Aorta (tissue), 5 donors: ENCODE measurements around the gene ADIPOR1. TPM values are rescaled to one million over a fixed set of nuclear protein-coding genes. Genes with fewer than 3 reads are reported as not detected.

Experiments
- ATAC-seq: fragments of 200-7000 bp; cut with Tn5 transposase; one replicate; pipeline ENCODE4 v1.9.1; 2022; ENCODE audit warnings: moderate library complexity; ENCODE audit not compliant: low FRiP score
- DNase-seq, 2 donors: peaks; one replicate each; pipeline ENCODE4 v3.0.0-alpha.2; 2020
- H3K27ac ChIP-seq, 2 donors: one replicate each; pipeline ENCODE4 v1.5.1; 2013; ENCODE audit warnings: low read length in 2 of 2, mild to moderate bottlenecking in 2 of 2, moderate library complexity in 2 of 2, control low read depth in 1 of 2, inconsistent platforms in 1 of 2, low read depth in 1 of 2
- H3K27me3 ChIP-seq, 2 donors: one replicate each; pipeline ENCODE4 v1.6.1; 2013; ENCODE audit warnings: control low read depth in 1 of 2, low read length in 1 of 2, mild to moderate bottlenecking in 1 of 2, moderate library complexity in 1 of 2; ENCODE audit not compliant: insufficient read depth in 2 of 2, control insufficient read depth in 1 of 2
- H3K36me3 ChIP-seq, 2 donors: one replicate each; pipeline ENCODE4 v1.6.1; 2013; ENCODE audit warnings: control low read depth in 1 of 2, low read length in 1 of 2, mild to moderate bottlenecking in 1 of 2; ENCODE audit not compliant: insufficient read depth in 2 of 2, control insufficient read depth in 1 of 2
- H3K4me1 ChIP-seq, 2 donors: one replicate each; pipeline ENCODE4 v1.6.1; 2013; ENCODE audit warnings: low read length in 2 of 2, control low read depth in 1 of 2, mild to moderate bottlenecking in 1 of 2, moderate library complexity in 1 of 2; ENCODE audit not compliant: insufficient read depth in 2 of 2, control insufficient read depth in 1 of 2
- H3K4me3 ChIP-seq, 2 donors: one replicate each; pipeline ENCODE4 v1.5.1; 2013; ENCODE audit warnings: low read length in 2 of 2, control low read depth in 1 of 2, mild to moderate bottlenecking in 1 of 2
- H3K9me3 ChIP-seq: one replicate; pipeline ENCODE4 v1.6.1; 2013; ENCODE audit warnings: mild to moderate bottlenecking, low read length; ENCODE audit not compliant: control insufficient read depth
- WGBS, 2 donors: extraction: QIAGEN DNeasy Blood & Tissue Kit; methylation state at CpG; one replicate each; pipeline ENCODE4 v1.1.7; 2013; 5-methylcytosine and 5-hydroxymethylcytosine counted together
- intact Hi-C, 2 donors: fragments of 100-400 bp; cut with DNase I; formaldehyde crosslinking; loops; one replicate each; pipeline versions ENCODE4 v1.14.2 to v1.15.0; 2022
- polyA plus RNA-seq, 2 donors: library from polyadenylated mRNA; stranded (reverse); fragments of 200-250 nt; gene quantifications; one replicate each; pipeline ENCODE4 v1.2.3, GENCODE V29; 2013
- total RNA-seq, 2 donors: library from RNA; stranded (reverse); fragmentation: NEBNext Ultra II Directional; extraction: Animal tissue kit (Norgen Biotek cat#: 25700); gene quantifications; one replicate each; pipeline ENCODE4 v1.2.1, GENCODE V29; 2021
- donor health status: healthy with polysubstance abuse.
- donor health status: Bipolar disorder and iron deficiency.
- donor health status: DM: no; HTN: no; CAD: no.
- donor health status: DM: no; HTN: no; CAD: no.
- donor health status: DM: yes; HTN: yes; CAD: no.

ADIPOR1 gene
- total and polyA plus RNA-seq, 4 donors: 55.2 to 72.4 (median 63.8) TPM

DNA sequence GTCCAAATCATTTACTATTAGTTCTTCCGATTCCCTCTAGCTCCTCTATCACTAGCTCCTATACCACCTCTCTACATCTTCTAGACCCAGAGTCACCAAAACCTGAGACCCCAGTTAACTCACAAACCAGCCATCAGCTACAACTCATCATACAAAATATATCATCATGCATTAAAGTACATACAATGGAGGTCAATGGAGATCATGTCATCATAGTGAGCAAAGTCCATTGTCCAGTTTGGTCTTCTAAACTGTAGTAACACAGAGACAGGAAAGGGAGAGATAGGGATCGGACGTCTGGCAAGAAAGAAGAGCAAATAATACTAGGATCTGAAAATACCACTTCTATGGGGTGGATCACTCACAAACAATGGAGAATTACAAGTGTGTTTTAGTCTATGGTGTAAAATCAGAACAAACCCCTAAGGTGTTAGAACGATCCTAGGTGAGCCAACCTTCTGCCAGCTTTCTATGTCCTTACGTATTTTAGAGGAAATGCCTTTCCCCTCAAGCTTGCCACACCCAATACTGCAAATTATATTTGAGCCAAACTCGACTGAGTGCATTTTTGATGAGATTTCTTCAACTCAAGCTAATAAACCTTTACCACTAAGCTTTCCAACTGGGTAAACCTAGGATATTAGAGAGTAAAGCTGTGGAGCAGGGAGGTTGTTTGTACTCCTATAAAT, 3.9 kb downstream of the ADIPOR1 start:
- peaks cover 0 to 6% of the 10 kb centered on the region in 2 donors for H3K36me3 ChIP-seq
- WGBS, 2 donors: 71 to 75% methylated on average over 6 of the region's 6 CpGs
- no peak overlapping the region for H3K4me3 ChIP-seq
- ATAC-seq (no peak), DNase-seq (no peak)
- H3K9me3 ChIP-seq: no peaks in the 10 kb centered on the region
- no peak overlapping the region for H3K27ac ChIP-seq
- H3K4me1 ChIP-seq: peaks cover 0 to 4% of the 10 kb centered on the region in 2 donors
- intact Hi-C loops: no loop called here
- H3K27me3 ChIP-seq: no peaks in the 10 kb centered on the region

DNA sequence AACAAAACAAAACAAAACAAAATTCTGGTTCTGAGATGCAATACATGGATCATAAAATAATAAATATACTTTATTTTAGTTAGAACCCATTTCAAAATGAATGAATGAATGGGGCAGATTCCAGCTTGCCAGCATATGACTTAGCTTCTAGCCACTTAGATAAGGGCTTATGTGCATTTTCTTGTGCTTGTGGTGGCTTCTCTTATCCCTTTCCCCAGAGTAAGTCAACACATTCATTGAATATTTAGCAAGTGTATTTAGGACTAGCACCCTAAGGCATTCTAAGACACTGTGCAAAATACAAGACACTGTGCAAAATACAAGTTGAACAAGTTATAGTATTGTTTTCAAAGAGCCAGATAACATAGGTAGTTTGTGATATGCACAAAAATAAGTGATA, 4.7 kb downstream of the ADIPOR1 start:
- intact Hi-C loops: no loop called here
- DNase-seq (no peak), ATAC-seq (no peak)
- H3K36me3 ChIP-seq: peaks cover 0 to 6% of the 10 kb centered on the region in 2 donors
- H3K27me3 ChIP-seq: no peaks in the 10 kb centered on the region
- no peak overlapping the region for H3K4me3 ChIP-seq
- H3K27ac ChIP-seq: no peak overlapping the region
- peaks cover 0 to 4% of the 10 kb centered on the region in 2 donors for H3K4me1 ChIP-seq
- no peaks in the 10 kb centered on the region for H3K9me3 ChIP-seq

DNA sequence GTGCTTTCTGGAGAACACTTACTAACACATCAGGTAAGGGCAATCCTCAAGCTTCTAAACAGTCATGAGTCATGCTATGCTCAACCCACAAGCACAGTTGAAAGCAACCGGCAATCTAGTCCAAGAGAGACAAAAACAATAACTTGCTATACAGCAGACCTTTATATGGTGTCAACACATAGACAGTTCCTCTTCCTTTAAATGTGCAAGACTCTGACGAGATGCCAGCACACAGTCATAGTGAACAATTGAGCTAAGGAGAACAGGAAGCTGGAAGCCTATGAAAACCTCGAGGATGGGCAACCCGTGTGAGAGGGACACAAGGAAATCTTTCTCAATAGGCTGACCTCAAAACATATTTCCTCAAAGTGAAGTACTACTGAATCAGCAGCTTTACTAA, 5.3 kb downstream of the ADIPOR1 start:
- peaks cover 2 to 10% of the 10 kb centered on the region in 2 donors for H3K36me3 ChIP-seq
- no peak overlapping the region for H3K27ac ChIP-seq
- H3K4me1 ChIP-seq: peaks cover 0 to 4% of the 10 kb centered on the region in 2 donors

DNA sequence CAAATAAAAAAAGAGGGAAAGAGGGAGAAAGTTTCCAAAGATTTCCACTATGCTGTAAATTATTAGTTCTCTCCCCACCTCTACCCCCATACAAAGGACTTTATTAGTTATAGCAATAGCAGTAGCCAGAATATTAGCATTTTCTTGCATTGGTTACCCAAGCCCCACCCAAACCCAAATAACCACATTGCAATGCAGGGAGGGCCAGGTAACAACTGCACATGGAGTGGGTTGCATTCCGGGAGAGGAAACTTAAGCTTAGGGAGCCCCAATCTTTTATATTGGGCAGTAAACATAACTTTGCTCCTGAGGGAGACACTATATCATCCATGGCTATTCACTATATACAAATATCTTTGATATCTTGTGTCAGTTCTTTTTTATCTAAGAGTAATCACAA, 6.0 kb downstream of the ADIPOR1 start:
- DNase-seq: no peak
- Histone ChIP-seq H3K9me3 (no peaks in the 10 kb centered on the region), H3K27ac (no peak overlapping the region), H3K4me1 (peaks cover 0 to 2% of the 10 kb centered on the region in 2 donors), H3K4me3 (no peak overlapping the region), H3K27me3 (no peaks in the 10 kb centered on the region), H3K36me3 (peaks cover 2 to 10% of the 10 kb centered on the region in 2 donors)
- WGBS, 2 donors: 80 to 92% methylated on average over 1 of the region's 1 CpG
- intact Hi-C loops: no loop called here
- ATAC-seq: no peak

More for the DNA sequence above, 5.3 kb downstream of the ADIPOR1 start:
- peak in 1 of 2 donors; percentile 84 for DNase-seq
- Histone ChIP-seq H3K9me3 (no peaks in the 10 kb centered on the region), H3K4me3 (no peak overlapping the region), H3K27me3 (no peaks in the 10 kb centered on the region)
- peak; percentile 49 for ATAC-seq
- 68 to 71% methylated on average over 4 of the region's 4 CpGs for WGBS, 2 donors
- intact Hi-C loops: no loop called here

DNA sequence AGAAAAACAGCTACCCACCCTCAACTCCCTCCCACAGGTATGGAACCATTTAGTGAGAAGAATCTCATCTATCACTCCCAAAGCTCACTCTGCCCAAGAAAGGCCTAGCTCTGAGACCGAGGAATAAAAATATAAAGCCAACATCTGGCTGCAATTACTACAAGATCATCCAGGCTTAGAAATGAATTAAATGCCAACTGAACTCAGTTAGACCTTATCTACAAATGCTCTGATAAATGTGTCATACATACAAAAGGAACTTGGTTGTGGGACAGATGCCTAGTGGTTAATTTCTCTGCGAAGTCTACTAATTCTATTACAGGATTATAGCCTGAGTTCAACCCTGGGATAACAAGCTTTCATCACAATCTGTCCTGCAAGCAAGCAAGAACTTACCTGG, 6.7 kb downstream of the ADIPOR1 start:
- DNase-seq (no peak), ATAC-seq (no peak)
- no peaks in the 10 kb centered on the region for H3K4me1 ChIP-seq
- H3K27ac ChIP-seq: no peak overlapping the region
- WGBS, 2 donors: 18 to 32% methylated on average over 2 of the region's 2 CpGs
- intact Hi-C loops: no loop called here
- no peaks in the 10 kb centered on the region for H3K9me3 ChIP-seq
- no peaks in the 10 kb centered on the region for H3K27me3 ChIP-seq
- no peak overlapping the region for H3K4me3 ChIP-seq
- H3K36me3 ChIP-seq: peaks cover 2 to 10% of the 10 kb centered on the region in 2 donors

DNA sequence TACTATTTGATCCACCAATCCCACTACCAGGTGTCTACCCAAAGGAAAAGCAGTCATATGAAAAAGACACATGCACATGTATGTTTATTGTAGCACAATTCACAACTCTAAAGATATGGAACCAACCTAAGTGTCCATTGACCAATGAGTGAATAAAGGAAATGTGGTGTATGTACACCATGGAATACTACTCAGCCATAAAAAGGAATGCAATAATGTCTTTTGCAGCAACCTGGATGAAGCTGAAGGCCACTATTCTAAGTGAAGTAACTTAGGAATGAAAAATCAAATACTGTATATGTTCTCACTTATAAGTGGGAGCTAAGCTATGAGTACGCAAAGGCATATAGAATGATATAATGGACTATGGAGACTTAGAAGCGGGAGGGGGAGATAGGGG, 12.6 kb downstream of the ADIPOR1 start:
- Histone ChIP-seq H3K4me1 (no peaks in the 10 kb centered on the region), H3K36me3 (peaks cover 15 to 19% of the 10 kb centered on the region in 2 donors), H3K27me3 (peaks cover 0 to 1% of the 10 kb centered on the region in 2 donors), H3K4me3 (no peak overlapping the region), H3K27ac (no peak overlapping the region), H3K9me3 (no peaks in the 10 kb centered on the region)
- 99 to 100% methylated on average over 2 of the region's 2 CpGs for WGBS, 2 donors
- DNase-seq (no peak), ATAC-seq (no peak)
- intact Hi-C loops: no loop called here

DNA sequence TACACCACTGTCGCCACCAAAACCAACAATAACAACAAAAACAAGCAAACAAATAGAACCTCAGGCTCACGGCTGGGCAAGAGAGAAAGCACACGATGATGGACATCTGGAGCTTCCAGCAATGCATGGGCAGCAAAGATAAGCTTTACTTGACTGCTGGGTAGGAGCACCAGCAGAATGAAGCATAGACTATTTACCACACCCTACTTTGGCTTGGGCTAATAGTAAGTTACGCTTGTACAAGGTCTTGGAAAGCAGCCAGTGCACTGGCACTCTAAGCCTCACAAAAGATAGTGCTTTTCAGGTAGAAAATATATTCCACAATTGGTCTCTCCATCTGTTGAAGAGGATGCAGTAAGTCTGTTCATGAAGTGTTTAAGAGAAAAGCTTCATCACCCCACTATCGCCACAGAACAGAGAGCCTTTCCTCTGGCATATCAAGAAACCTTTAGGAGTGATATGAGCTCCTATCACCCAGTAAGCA, 13.6 kb downstream of the ADIPOR1 start:
- intact Hi-C loops: no loop called here
- Histone ChIP-seq H3K36me3 (peaks cover 15% of the 10 kb centered on the region in 2 donors), H3K27ac (no peak overlapping the region), H3K4me1 (no peaks in the 10 kb centered on the region), H3K4me3 (no peak overlapping the region), H3K27me3 (peaks cover 0 to 1% of the 10 kb centered on the region in 2 donors), H3K9me3 (no peaks in the 10 kb centered on the region)
- DNase-seq (no peak), ATAC-seq (no peak)
- WGBS, 2 donors: 77 to 82% methylated on average over 5 of the region's 5 CpGs

DNA sequence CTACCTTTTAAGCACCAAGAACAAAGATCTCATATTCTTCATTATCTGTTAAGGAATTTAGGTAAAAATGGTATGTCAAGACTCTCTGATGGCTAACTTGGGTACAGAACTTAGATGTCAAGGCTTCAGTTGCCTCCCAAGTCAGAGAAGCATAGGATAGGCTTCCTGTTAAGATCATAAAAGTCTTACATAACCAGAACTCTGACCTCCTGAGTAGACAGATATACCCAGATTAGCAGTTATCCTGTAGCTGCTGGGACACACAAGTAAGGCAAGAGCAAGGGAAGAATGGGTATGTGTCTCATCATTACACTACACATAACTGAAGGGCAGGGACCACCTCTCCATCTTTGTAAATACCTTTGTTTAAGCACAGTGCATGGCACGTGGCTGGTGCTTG, 15.7 kb downstream of the ADIPOR1 start:
- WGBS, 2 donors: 75 to 81% methylated on average over 1 of the region's 1 CpG
- DNase-seq (no peak), ATAC-seq (no peak)
- no peaks in the 10 kb centered on the region for H3K4me1 ChIP-seq
- no peaks in the 10 kb centered on the region for H3K9me3 ChIP-seq
- H3K4me3 ChIP-seq: no peak overlapping the region
- H3K36me3 ChIP-seq: peaks cover 11 to 13% of the 10 kb centered on the region in 2 donors
- peaks cover 0 to 1% of the 10 kb centered on the region in 2 donors for H3K27me3 ChIP-seq
- no peak overlapping the region for H3K27ac ChIP-seq
- intact Hi-C loops: no loop called here

DNA sequence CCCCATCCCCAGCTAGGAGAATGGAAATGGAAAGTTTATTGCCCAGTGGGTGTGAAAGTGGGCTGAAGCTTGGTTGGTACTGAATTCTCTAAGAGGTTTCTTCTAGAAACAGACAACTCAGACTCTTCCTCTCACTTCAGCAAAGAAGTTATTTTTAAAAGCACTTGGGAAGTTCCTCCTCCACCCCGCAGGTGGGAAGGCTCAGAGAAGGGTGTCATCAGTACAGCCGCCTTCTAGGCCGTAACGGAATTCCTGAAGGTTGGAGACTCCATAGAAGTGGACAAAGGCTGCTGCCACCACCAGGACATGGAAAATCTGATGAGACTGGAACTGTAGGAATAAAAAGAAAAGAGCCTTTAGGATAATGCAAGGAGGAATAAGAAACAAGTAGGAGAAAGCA, 16.7 kb downstream of the ADIPOR1 start:
- H3K9me3 ChIP-seq: no peaks in the 10 kb centered on the region
- DNase-seq (no peak), ATAC-seq (no peak)
- no peaks in the 10 kb centered on the region for H3K4me1 ChIP-seq
- H3K27me3 ChIP-seq: peaks cover 0 to 1% of the 10 kb centered on the region in 2 donors
- H3K36me3 ChIP-seq: peaks cover 11 to 13% of the 10 kb centered on the region in 2 donors
- 90% methylated on average over 4 of the region's 4 CpGs for WGBS, 2 donors
- no peak overlapping the region for H3K4me3 ChIP-seq
- intact Hi-C loops: no loop called here
- H3K27ac ChIP-seq: no peak overlapping the region
